Peyer's patch (tissue), 4 donors: ENCODE measurements around the gene LUC7L3. TPM values are rescaled to one million over a fixed set of nuclear protein-coding genes. Genes with fewer than 3 reads are reported as not detected.
A peak's percentile ranks its signal among the peaks of the same experiment; 100 is the strongest.

ENCODE experiments used
- DNase-seq, 3 donors: peaks; one replicate each; pipeline ENCODE4 v3.0.0-alpha.2; 2017 to 2019
- H3K27ac ChIP-seq, 4 donors: fragments of 200-600 bp; sonication (generic); one replicate each; pipeline ENCODE4 v1.5.1; 2016 to 2019
- H3K27me3 ChIP-seq, 2 donors: fragments of 200-600 bp; sonication (generic); one replicate each; pipeline ENCODE4 v1.5.1; 2019
- H3K36me3 ChIP-seq, 3 donors: fragments of 200-600 bp; sonication (generic); one replicate each; pipeline ENCODE4 v1.5.1; 2016 to 2019
- H3K4me1 ChIP-seq, 4 donors: fragments of 200-600 bp; sonication (generic); one replicate each; pipeline ENCODE4 v1.5.1; 2016 to 2019
- H3K4me3 ChIP-seq, 4 donors: fragments of 200-600 bp; sonication (generic); 1 replicate in 3 of 4; 2 replicates in 1 of 4; pipeline ENCODE4 v1.5.1; 2016 to 2019; ENCODE audit warnings: mild to moderate bottlenecking in 1 of 4
- H3K9me3 ChIP-seq, 4 donors: fragments of 200-600 bp; sonication (generic); one replicate each; pipeline ENCODE4 v1.5.1; 2016 to 2019; ENCODE audit warnings: mild to moderate bottlenecking in 1 of 4
- POLR2A ChIP-seq, 2 donors: fragments of 450-650 bp; IDR thresholded peaks; one replicate each; pipeline ENCODE4 v1.5.1; 2017; ENCODE audit warnings: antibody characterized with exemption in 2 of 2, mild to moderate bottlenecking in 2 of 2, moderate library complexity in 2 of 2
- total RNA-seq, 4 donors: library from RNA; depleted of rRNA; stranded (reverse); fragments of >200 nt; gene quantifications; one replicate each; pipeline ENCODE4 v1.1.0, GENCODE V29; 2016
- TF ChIP-seq, protein P1 (sequence below), 6 experiments: fragments of 450-650 bp in 4 of 6; fragments of 200-600 bp in 2 of 6; sonication (generic) in 1 of 6; IDR thresholded peaks; one replicate each; pipeline ENCODE4 v1.5.1; 2017 to 2019; ENCODE audit warnings: antibody characterized with exemption in 6 of 6, mild to moderate bottlenecking in 3 of 6, moderate library complexity in 1 of 6

LUC7L3 gene, protein sequence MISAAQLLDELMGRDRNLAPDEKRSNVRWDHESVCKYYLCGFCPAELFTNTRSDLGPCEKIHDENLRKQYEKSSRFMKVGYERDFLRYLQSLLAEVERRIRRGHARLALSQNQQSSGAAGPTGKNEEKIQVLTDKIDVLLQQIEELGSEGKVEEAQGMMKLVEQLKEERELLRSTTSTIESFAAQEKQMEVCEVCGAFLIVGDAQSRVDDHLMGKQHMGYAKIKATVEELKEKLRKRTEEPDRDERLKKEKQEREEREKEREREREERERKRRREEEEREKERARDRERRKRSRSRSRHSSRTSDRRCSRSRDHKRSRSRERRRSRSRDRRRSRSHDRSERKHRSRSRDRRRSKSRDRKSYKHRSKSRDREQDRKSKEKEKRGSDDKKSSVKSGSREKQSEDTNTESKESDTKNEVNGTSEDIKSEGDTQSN
- 1,000 to 10,000 TPM in 1 of 4 donors, 100 to 1,000 TPM in 2, 10 to 100 TPM in 1; 77.2 to 1,326 (median 139) TPM for total RNA-seq

DNA sequence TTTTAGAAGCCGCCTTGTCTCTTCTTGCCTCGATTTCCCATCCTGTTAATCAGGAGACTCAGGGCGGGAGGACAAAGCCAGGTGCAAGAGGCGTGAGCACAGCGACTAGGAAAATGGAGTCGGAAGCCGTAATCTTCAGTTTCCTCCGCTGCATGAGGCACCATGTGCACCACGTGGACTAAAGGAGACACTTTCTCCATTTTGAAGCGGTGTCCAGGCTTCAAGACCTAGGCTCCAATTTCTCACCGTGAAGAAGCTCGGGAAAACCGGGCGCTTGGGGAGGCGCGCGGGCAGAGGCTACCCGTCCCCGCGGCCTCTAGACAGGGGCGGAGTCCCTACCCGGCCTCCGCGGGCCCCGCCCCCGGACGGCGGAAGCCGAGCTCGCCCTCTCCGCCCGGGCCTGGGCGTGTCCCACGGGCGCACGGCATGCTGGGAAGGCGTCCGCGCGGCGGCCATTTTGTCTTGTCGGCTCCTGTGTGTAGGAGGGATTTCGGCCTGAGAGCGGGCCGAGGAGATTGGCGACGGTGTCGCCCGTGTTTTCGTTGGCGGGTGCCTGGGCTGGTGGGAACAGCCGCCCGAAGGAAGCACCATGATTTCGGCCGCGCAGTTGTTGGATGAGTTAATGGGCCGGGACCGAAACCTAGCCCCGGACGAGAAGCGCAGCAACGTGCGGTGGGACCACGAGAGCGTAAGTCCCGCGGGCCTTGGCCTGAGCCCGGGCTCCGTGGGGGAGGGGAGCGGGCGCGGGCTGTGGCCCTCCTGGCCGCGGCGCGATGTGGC lies at the start of gene LUC7L3:
LUC7L3 (plus strand) TSS at position 460 of the 780 bp plus-strand sequence; CDS start at position 590, 130 bp downstream.
- peak; percentile 89 to 97 (median 96) for DNase-seq
- Histone ChIP-seq H3K9me3 (no peaks in the 10 kb centered on the region), H3K36me3 (no peaks in the 10 kb centered on the region), H3K27ac (peak within 1 kb of the TSS; percentile 93 to 98 (median 96)), H3K27me3 (no peaks in the 10 kb centered on the region), H3K4me1 (peaks cover 0 to 30% (median 13%) of the 10 kb centered on the region in 4 donors), H3K4me3 (peak within 1 kb of the TSS; percentile 73 to 96 (median 86))
- TF ChIP-seq POLR2A (IDR thresholded peaks at IDR 0.05), result peak; percentile 69 to 81
- TF ChIP-seq, protein P1, sequence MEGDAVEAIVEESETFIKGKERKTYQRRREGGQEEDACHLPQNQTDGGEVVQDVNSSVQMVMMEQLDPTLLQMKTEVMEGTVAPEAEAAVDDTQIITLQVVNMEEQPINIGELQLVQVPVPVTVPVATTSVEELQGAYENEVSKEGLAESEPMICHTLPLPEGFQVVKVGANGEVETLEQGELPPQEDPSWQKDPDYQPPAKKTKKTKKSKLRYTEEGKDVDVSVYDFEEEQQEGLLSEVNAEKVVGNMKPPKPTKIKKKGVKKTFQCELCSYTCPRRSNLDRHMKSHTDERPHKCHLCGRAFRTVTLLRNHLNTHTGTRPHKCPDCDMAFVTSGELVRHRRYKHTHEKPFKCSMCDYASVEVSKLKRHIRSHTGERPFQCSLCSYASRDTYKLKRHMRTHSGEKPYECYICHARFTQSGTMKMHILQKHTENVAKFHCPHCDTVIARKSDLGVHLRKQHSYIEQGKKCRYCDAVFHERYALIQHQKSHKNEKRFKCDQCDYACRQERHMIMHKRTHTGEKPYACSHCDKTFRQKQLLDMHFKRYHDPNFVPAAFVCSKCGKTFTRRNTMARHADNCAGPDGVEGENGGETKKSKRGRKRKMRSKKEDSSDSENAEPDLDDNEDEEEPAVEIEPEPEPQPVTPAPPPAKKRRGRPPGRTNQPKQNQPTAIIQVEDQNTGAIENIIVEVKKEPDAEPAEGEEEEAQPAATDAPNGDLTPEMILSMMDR (IDR thresholded peaks at IDR 0.05), result no peak

DNA sequence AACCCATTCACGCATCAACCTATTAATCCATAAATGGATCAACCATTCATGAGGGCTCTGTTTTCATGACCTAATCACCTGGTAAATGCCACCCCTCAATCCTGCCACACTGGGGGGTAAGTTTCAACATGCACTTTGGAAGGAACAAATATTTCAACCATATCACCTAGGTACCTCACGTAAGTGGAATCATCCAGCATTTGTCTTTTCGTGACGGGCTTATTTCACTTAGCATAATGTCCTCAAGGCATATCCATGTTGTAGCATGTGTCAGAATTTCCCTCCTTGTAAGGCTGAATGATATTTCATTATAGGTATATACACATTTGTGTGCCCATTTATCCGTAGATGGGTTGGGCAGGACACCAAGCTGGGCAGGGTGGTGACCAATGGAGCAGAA lies 47.3 kb upstream of the LUC7L3 start:
- peaks cover 0 to 18% (median 0%) of the 10 kb centered on the region in 4 donors for H3K4me1 ChIP-seq
- TF ChIP-seq, protein P1 (IDR thresholded peaks at IDR 0.05), result no peak
- no peak for TF ChIP-seq POLR2A (IDR thresholded peaks at IDR 0.05)
- no peaks in the 10 kb centered on the region for H3K9me3 ChIP-seq
- H3K27me3 ChIP-seq, result no peaks in the 10 kb centered on the region
- no peak for DNase-seq
- H3K27ac ChIP-seq, result no peak overlapping the region
- no peak overlapping the region for H3K4me3 ChIP-seq
- H3K36me3 ChIP-seq, result peaks cover 0 to 15% (median 0%) of the 10 kb centered on the region in 3 donors

DNA sequence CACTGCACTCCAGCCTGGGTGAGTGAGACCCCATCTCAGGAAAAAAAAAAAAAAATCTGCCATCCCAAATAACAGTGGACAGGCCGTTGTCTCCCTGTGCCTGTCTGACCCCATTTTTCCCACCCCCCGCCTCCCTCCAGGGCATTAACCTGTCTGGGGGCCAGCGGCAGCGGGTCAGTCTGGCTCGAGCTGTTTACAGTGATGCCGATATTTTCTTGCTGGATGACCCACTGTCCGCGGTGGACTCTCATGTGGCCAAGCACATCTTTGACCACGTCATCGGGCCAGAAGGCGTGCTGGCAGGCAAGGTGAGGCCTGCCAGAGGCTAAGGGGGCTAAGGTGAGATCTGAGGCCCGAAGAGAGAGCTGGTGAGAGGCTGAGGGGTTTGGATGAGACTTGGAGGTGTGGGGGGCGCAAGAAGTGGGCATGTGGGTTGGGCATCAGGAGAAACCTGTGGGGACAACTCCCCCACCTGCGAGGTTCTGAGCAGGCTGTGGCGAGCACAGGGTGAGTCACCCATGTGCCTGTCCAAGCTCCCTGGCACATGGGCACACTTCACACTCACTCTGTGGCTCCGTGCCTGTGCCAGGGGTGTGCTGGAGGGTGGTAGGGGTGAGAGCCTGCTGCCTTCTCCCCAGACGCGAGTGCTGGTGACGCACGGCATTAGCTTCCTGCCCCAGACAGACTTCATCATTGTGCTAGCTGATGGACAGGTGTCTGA lies 46.4 kb upstream of the LUC7L3 start:
- H3K36me3 ChIP-seq, result peaks cover 0 to 19% (median 0%) of the 10 kb centered on the region in 3 donors
- peaks cover 0 to 12% (median 0%) of the 10 kb centered on the region in 4 donors for H3K4me1 ChIP-seq
- H3K9me3 ChIP-seq, result no peaks in the 10 kb centered on the region
- TF ChIP-seq POLR2A (IDR thresholded peaks at IDR 0.05), result no peak
- TF ChIP-seq, protein P1 (IDR thresholded peaks at IDR 0.05), result no peak
- DNase-seq, result no peak
- no peak overlapping the region for H3K4me3 ChIP-seq
- H3K27me3 ChIP-seq, result no peaks in the 10 kb centered on the region
- H3K27ac ChIP-seq, result no peak overlapping the region

DNA sequence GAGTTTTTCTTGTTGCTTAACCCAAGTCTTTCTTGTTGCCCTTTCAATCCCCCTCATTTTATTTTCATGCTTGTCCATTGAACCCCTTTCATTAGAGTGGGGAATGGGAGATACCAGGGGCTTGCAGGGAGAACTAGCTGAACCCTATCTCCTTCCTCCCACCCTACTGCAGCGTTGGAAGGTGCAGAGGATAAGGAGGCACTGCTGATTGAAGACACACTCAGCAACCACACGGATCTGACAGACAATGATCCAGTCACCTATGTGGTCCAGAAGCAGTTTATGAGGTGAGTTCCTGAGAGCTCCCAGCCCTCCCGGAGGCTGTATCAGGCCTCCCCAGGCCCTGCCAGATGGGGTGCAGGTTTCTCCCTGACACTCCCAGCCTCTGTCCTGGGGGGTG lies 44.2 kb upstream of the LUC7L3 start:
- no peak overlapping the region for H3K4me3 ChIP-seq
- H3K27ac ChIP-seq, result peak overlapping the region in 2 of 4 donors; percentile 41 to 83
- H3K4me1 ChIP-seq, result peaks cover 0 to 6% (median 0%) of the 10 kb centered on the region in 4 donors
- DNase-seq, result no peak
- H3K9me3 ChIP-seq, result no peaks in the 10 kb centered on the region
- peaks cover 0 to 15% (median 0%) of the 10 kb centered on the region in 3 donors for H3K36me3 ChIP-seq
- no peaks in the 10 kb centered on the region for H3K27me3 ChIP-seq
- TF ChIP-seq POLR2A (IDR thresholded peaks at IDR 0.05), result no peak
- TF ChIP-seq, protein P1 (IDR thresholded peaks at IDR 0.05), result no peak

DNA sequence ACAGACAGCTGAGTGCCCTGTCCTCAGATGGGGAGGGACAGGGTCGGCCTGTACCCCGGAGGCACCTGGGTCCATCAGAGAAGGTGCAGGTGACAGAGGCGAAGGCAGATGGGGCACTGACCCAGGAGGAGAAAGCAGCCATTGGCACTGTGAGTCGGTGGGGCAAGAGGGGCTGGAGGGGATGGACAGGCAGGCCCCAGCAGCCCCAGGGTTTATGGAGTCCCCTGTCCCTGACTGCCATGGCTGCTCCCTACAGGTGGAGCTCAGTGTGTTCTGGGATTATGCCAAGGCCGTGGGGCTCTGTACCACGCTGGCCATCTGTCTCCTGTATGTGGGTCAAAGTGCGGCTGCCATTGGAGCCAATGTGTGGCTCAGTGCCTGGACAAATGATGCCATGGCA lies 43.8 kb upstream of the LUC7L3 start:
- Histone ChIP-seq H3K4me1 (peaks cover 0 to 6% (median 0%) of the 10 kb centered on the region in 4 donors), H3K4me3 (no peak overlapping the region), H3K27ac (peak overlapping the region in 2 of 4 donors; percentile 41 to 83), H3K36me3 (peaks cover 0 to 13% (median 0%) of the 10 kb centered on the region in 3 donors), H3K27me3 (no peaks in the 10 kb centered on the region), H3K9me3 (no peaks in the 10 kb centered on the region)
- peak in 2 of 3 donors; percentile 80 to 82 for DNase-seq
- TF ChIP-seq, protein P1 (IDR thresholded peaks at IDR 0.05), result peak in 1 of 6 experiments; percentile 28
- TF ChIP-seq POLR2A (IDR thresholded peaks at IDR 0.05), result no peak
